H1 (cell line): Measurements from ENCODE around the gene PLCB4. TPM values are rescaled to one million over a fixed set of nuclear protein-coding genes. Genes with fewer than 3 reads are reported as not detected.

Source experiments
- CTCF ChIA-PET: fragments of 300-600 bp; sonication (Branson Sonifier 250); formaldehyde crosslinking; loops from one replicate; lab custom pipeline; 2021; ENCODE audit not compliant: partially characterized antibody; lab: Charles Lee
- POLR2A ChIA-PET: fragments of 300-600 bp; sonication (Branson Sonifier 250); formaldehyde crosslinking; loops from one replicate; lab custom pipeline; 2021; ENCODE audit warnings: inconsistent platforms; ENCODE audit not compliant: partially characterized antibody; lab: Charles Lee
- DNase-seq, 2 experiments: peaks; one replicate each; pipeline versions ENCODE4 v3.0.0 to v3.0.0-alpha.2; 2010 to 2022; ENCODE audit warnings: low spot score in 2 of 2, low read depth in 1 of 2, mixed read lengths in 1 of 2
- FAIRE-seq: peaks from 2 replicates; lab custom pipeline; 2011; peaks lifted over from hg19 to GRCh38; lab: Jason Lieb, UNC
- H2AFZ ChIP-seq: 2 replicates; pipeline ENCODE4 v1.8.1; 2012; ENCODE audit warnings: low read length, inconsistent platforms
- H2AK5ac ChIP-seq: 2 replicates; pipeline ENCODE4 v1.6.1; 2013; ENCODE audit warnings: low read depth, low read length
- H2BK120ac ChIP-seq: replicated peaks from 2 replicates; pipeline ENCODE3; 2013; ENCODE audit warnings: low read depth, low read length, inconsistent platforms
- H2BK12ac ChIP-seq: 2 replicates; pipeline ENCODE4 v1.6.1; 2013; ENCODE audit warnings: low read depth, low read length
- H2BK15ac ChIP-seq: 2 replicates; pipeline ENCODE4 v1.6.1; 2013; ENCODE audit warnings: low read length
- H2BK20ac ChIP-seq: 2 replicates; pipeline ENCODE4 v1.6.1; 2013; ENCODE audit warnings: low read length
- H2BK5ac ChIP-seq: 2 replicates; pipeline ENCODE4 v1.6.1; 2013; ENCODE audit warnings: low read depth, low read length
- H3K14ac ChIP-seq: 2 replicates; pipeline ENCODE4 v1.6.1; 2013; ENCODE audit warnings: inconsistent platforms; ENCODE audit not compliant: insufficient read length
- H3K18ac ChIP-seq: 2 replicates; pipeline ENCODE4 v1.6.1; 2013; ENCODE audit warnings: low read length; ENCODE audit errors: extremely low read depth
- H3K23ac ChIP-seq: 2 replicates; pipeline ENCODE4 v1.6.1; 2013; ENCODE audit warnings: inconsistent platforms; ENCODE audit not compliant: insufficient read length
- H3K23me2 ChIP-seq: 2 replicates; pipeline ENCODE4 v1.6.1; 2013; ENCODE audit warnings: low read depth, low read length
- H3K27ac ChIP-seq: 2 replicates; pipeline ENCODE4 v1.6.1; 2011; ENCODE audit warnings: low read depth, low read length, inconsistent platforms
- H3K27me3 ChIP-seq, 4 experiments: replicated peaks in 1 of 4; 1 replicate in 1 of 4; 2 replicates in 3 of 4; pipeline versions ENCODE4 v1.6.1 to v1.8.1; 2011 to 2013; ENCODE audit warnings: low read length in 3 of 4, mild to moderate bottlenecking in 3 of 4, inconsistent platforms in 2 of 4, mixed read lengths in 2 of 4, moderate library complexity in 1 of 4; ENCODE audit not compliant: control insufficient read depth in 3 of 4, insufficient read depth in 3 of 4; ENCODE audit errors: extremely low read depth in 1 of 4
- H3K36me3 ChIP-seq, 4 experiments: 2 replicates each; pipeline versions ENCODE4 v1.6.1 to v1.8.1; 2011 to 2013; ENCODE audit warnings: mild to moderate bottlenecking in 4 of 4, low read length in 3 of 4, moderate library complexity in 2 of 4, control low read depth in 1 of 4, inconsistent platforms in 1 of 4; ENCODE audit not compliant: insufficient read depth in 4 of 4, control insufficient read depth in 2 of 4
- H3K4ac ChIP-seq: replicated peaks from 2 replicates; pipeline ENCODE3; 2013; ENCODE audit warnings: low read length, low read depth, mixed read lengths, inconsistent platforms; ENCODE audit not compliant: insufficient read length
- H3K4me1 ChIP-seq, 4 experiments: replicated peaks in 1 of 4; 1 replicate in 1 of 4; 2 replicates in 3 of 4; pipeline versions ENCODE4 v1.6.1 to v1.8.1; 2011 to 2013; ENCODE audit warnings: low read length in 3 of 4, inconsistent platforms in 2 of 4, mixed read lengths in 1 of 4; ENCODE audit not compliant: insufficient read depth in 4 of 4, control insufficient read depth in 3 of 4
- H3K4me2 ChIP-seq, 2 experiments: 2 replicates each; pipeline versions ENCODE4 v1.6.1 to v1.8.1; 2011 to 2013; ENCODE audit warnings: low read depth in 2 of 2, low read length in 2 of 2, control low read depth in 1 of 2, inconsistent platforms in 1 of 2, mild to moderate bottlenecking in 1 of 2; ENCODE audit not compliant: insufficient read depth in 1 of 2
- H3K4me3 ChIP-seq, 4 experiments: fragments of 200-600, 300-600 bp in 1 of 4; sonication (generic), shearing (Covaris generic), sonication (Bioruptor Twin) in 1 of 4; 2 replicates each; pipeline versions ENCODE4 v1.5.1 to v1.8.1; 2011 to 2016; ENCODE audit warnings: low read length in 4 of 4, low read depth in 3 of 4, control low read depth in 2 of 4, inconsistent platforms in 2 of 4, mild to moderate bottlenecking in 2 of 4, mixed read lengths in 1 of 4, moderate library complexity in 1 of 4; ENCODE audit not compliant: insufficient read depth in 2 of 4; ENCODE audit errors: extremely low read depth in 1 of 4
- H3K56ac ChIP-seq: replicated peaks from 2 replicates; pipeline ENCODE3; 2013; ENCODE audit warnings: low read depth, mild to moderate bottlenecking, mixed read lengths, low read length, inconsistent platforms; ENCODE audit not compliant: insufficient read length
- H3K79me1 ChIP-seq: 2 replicates; pipeline ENCODE4 v1.6.1; 2013; ENCODE audit warnings: low read depth, low read length, control low read depth
- H3K79me2 ChIP-seq, 2 experiments: 2 replicates each; pipeline versions ENCODE4 v1.6.1 to v1.8.1; 2012 to 2013; ENCODE audit warnings: low read length in 2 of 2, mild to moderate bottlenecking in 2 of 2, inconsistent platforms in 1 of 2; ENCODE audit not compliant: insufficient read depth in 2 of 2, control insufficient read depth in 1 of 2
- H3K9ac ChIP-seq, 4 experiments: replicated peaks in 1 of 4; 1 replicate in 1 of 4; 2 replicates in 3 of 4; pipeline versions ENCODE4 v1.6.1 to v1.8.1; 2011 to 2013; ENCODE audit warnings: low read depth in 3 of 4, low read length in 3 of 4, control low read depth in 2 of 4, mild to moderate bottlenecking in 2 of 4, moderate library complexity in 2 of 4, inconsistent platforms in 1 of 4; ENCODE audit errors: extremely low read depth in 1 of 4
- H3K9me3 ChIP-seq, 2 experiments: 2 replicates each; pipeline versions ENCODE4 v1.6.1 to v1.8.1; 2012 to 2013; ENCODE audit warnings: mild to moderate bottlenecking in 2 of 2, moderate library complexity in 2 of 2, control low read depth in 1 of 2, inconsistent platforms in 1 of 2, low read depth in 1 of 2, low read length in 1 of 2, mixed read lengths in 1 of 2; ENCODE audit not compliant: insufficient read depth in 2 of 2
- H4K20me1 ChIP-seq, 2 experiments: replicated peaks in 1 of 2; 2 replicates each; pipeline versions ENCODE3 to v1.8.1; 2011 to 2013; ENCODE audit warnings: inconsistent platforms in 2 of 2, low read length in 2 of 2, mild to moderate bottlenecking in 1 of 2; ENCODE audit not compliant: insufficient read depth in 2 of 2, control insufficient read depth in 1 of 2
- H4K5ac ChIP-seq: 2 replicates; pipeline ENCODE4 v1.6.1; 2013; ENCODE audit warnings: low read length, low read depth, mixed read lengths, inconsistent platforms; ENCODE audit not compliant: insufficient read length
- H4K8ac ChIP-seq: 2 replicates; pipeline ENCODE4 v1.8.0; 2013; ENCODE audit warnings: mild to moderate bottlenecking, moderate library complexity, low read length, inconsistent platforms; ENCODE audit not compliant: insufficient read depth; ENCODE audit errors: extremely low read depth
- H4K91ac ChIP-seq: replicated peaks from 2 replicates; pipeline ENCODE3; 2013; ENCODE audit warnings: low read length, mixed read lengths, inconsistent platforms; ENCODE audit not compliant: insufficient read length
- ASH2L ChIP-seq: fragments of 200-600, 300-600 bp; sonication (generic); IDR thresholded peaks from one replicate; pipeline ENCODE4 v1.7.1; 2017; ENCODE audit warnings: low read length
- EP300 ChIP-seq, 2 experiments: IDR thresholded peaks; 1 replicate in 1 of 2; 2 replicates in 1 of 2; pipeline ENCODE4 v1.6.1; 2011 to 2012; ENCODE audit warnings: low read depth in 2 of 2, low read length in 2 of 2, mild to moderate bottlenecking in 2 of 2, borderline replicate concordance in 1 of 2, inconsistent platforms in 1 of 2, moderate library complexity in 1 of 2
- GABPA ChIP-seq: IDR thresholded peaks from 2 replicates; pipeline ENCODE4 v1.6.1; 2011; ENCODE audit warnings: mild to moderate bottlenecking, low read length, moderate library complexity, borderline replicate concordance; ENCODE audit not compliant: insufficient read depth
- KDM1A ChIP-seq: fragments of 200-600, 300-600 bp; sonication (generic); IDR thresholded peaks from 2 replicates; pipeline ENCODE4 v1.7.1; 2016; ENCODE audit warnings: mild to moderate bottlenecking, low read length, borderline replicate concordance
- POLR2AphosphoS5 ChIP-seq: IDR thresholded peaks from 2 replicates; pipeline ENCODE4 v1.6.1; 2011; ENCODE audit warnings: low read depth, low read length
- whole genome bisulfite sequencing, 2 experiments: shearing (Covaris generic) in 1 of 2; methylation state at CpG; one replicate each; pipeline versions ENCODE4 v1.1.6 to v1.1.7; 2013 to 2015; ENCODE audit warnings: low lambda C conversion rate in 2 of 2, mixed read lengths in 2 of 2, inconsistent platforms in 1 of 2, low coverage in 1 of 2, missing lambda C conversion rate in 1 of 2; ENCODE audit not compliant: insufficient replicate concordance in 2 of 2, insufficient coverage in 1 of 2, insufficient read length in 1 of 2; ENCODE audit errors: extremely low coverage in 1 of 2, missing lambda C conversion rate in 1 of 2; 5-methylcytosine and 5-hydroxymethylcytosine counted together
- polyA plus RNA-seq, 7 experiments: library from polyadenylated mRNA; depleted of rRNA in 3 of 7; stranded (reverse) in 5 of 7; unstranded in 2 of 7; fragments of >200 nt in 5 of 7; fragments of 200-250 nt in 2 of 7; gene quantifications; 1 replicate in 5 of 7; 2 replicates in 1 of 7; 4 replicates in 1 of 7; pipeline versions ENCODE4 v1.2.1 to v1.2.3, GENCODE V29; 2011 to 2013; ENCODE audit warnings: missing spikeins in 2 of 7, mixed read lengths in 2 of 7
- total RNA-seq: library from RNA; stranded (reverse); fragmentation: NEBNext Ultra II Directional; extraction: Animal tissue kit (Norgen Biotek cat#: 25700); gene quantifications from 2 replicates; pipeline ENCODE4 v1.2.1, GENCODE V29; 2021
- TF ChIP-seq, protein P1 (sequence below): IDR thresholded peaks from 2 replicates; pipeline ENCODE4 v1.6.1; 2011; ENCODE audit warnings: low read length, improper control_type of control experiment

PLCB4 gene
- total and polyA plus RNA-seq, 2 of the 8 experiments (the other 6 are each of a cell fraction or from before 2014, with no cell fraction given), result 3.2 to 14.1 TPM

DNA sequence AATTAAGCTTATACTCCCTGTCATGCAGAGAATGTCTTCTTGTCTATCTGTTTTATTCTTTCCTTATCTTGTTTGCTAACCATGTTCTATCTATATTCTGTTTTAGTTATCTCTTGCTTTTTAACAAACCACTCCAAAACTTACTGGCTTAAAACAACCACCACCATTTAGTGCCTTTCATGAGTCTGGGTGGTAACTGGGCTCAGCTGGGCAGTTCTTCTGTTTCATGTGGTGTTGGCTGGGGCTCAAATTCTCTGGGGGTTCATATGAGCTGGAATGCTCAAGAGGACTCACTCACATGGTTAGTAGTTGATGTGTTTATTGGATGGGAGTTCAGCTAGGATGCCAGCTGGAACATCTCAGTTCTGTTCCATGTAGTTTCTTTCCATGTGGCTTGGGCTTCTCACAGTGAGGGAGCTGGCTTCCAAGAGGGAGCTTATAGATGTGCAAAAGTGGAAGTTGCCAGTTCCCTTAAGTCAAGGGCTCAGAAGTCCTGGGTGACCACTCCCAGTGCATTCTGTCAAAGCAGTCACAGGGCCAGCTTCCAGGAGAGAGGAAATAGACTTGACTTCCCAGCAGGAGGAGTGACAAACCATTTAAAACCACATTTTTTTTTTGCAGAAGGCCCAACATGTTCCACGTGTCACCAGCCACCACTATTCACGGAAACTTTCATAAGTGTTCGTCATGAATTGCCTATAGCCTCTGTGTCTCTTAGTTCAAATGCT lies 70.4 kb downstream of the PLCB4 start:
- no peaks in the 10 kb centered on the region for H3K79me2 ChIP-seq
- H2BK120ac ChIP-seq, result no peak overlapping the region
- H4K8ac ChIP-seq, result no peak overlapping the region
- no peak overlapping the region for H4K91ac ChIP-seq
- H3K9ac ChIP-seq, result no peak overlapping the region
- H3K4me1 ChIP-seq, result peaks cover 0 to 3% (median 0%) of the 10 kb centered on the region in 4 experiments; a peak in 1 of 7 replicates
- H2BK12ac ChIP-seq, result no peak overlapping the region
- no peaks in the 10 kb centered on the region for H4K20me1 ChIP-seq
- no peak overlapping the region for H3K18ac ChIP-seq
- WGBS, 2 experiments, result 92% methylated on average over 3 of the region's 3 CpGs; no CpG with 5 or more reads in 1 of the 2 experiments
- no peak overlapping the region for H4K5ac ChIP-seq
- no peak overlapping the region for H2AFZ ChIP-seq
- no peak overlapping the region for H3K56ac ChIP-seq
- FAIRE-seq, result no peak
- no peak overlapping the region for H2BK5ac ChIP-seq
- no peak overlapping the region for H2AK5ac ChIP-seq
- H2BK20ac ChIP-seq, result no peak overlapping the region
- no peak for TF ChIP-seq GABPA
- TF ChIP-seq ASH2L, result no peak
- TF ChIP-seq EP300 (IDR thresholded peaks at IDR 0.05; ENCODE audit: borderline replicate concordance in 1 of 2, low read depth in 2 of 2, low read length in 2 of 2), result no peak
- no peak for TF ChIP-seq KDM1A
- no peak for TF ChIP-seq POLR2AphosphoS5
- TF ChIP-seq, protein P1, sequence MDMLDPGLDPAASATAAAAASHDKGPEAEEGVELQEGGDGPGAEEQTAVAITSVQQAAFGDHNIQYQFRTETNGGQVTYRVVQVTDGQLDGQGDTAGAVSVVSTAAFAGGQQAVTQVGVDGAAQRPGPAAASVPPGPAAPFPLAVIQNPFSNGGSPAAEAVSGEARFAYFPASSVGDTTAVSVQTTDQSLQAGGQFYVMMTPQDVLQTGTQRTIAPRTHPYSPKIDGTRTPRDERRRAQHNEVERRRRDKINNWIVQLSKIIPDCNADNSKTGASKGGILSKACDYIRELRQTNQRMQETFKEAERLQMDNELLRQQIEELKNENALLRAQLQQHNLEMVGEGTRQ, result no peak
- H3K4ac ChIP-seq, result no peak overlapping the region
- H3K27me3 ChIP-seq, result no peaks in the 10 kb centered on the region
- H3K79me1 ChIP-seq, result no peaks in the 10 kb centered on the region
- H2BK15ac ChIP-seq, result no peak overlapping the region
- no peak overlapping the region for H3K23ac ChIP-seq
- H3K23me2 ChIP-seq, result no peaks in the 10 kb centered on the region
- H3K36me3 ChIP-seq, result no peaks in the 10 kb centered on the region
- CTCF ChIA-PET, result interaction anchor here (0.8 to 1.6 kb wide), 4 partner anchors 10 to 136 kb away, joined by 3 to 4 read pairs (median 3); no protein-coding TSS in a partner anchor
- no peak overlapping the region for H3K14ac ChIP-seq
- DNase-seq, result no peak
- H3K4me2 ChIP-seq, result no peak overlapping the region
- no peak overlapping the region for H3K27ac ChIP-seq
- POLR2A ChIA-PET, result interaction anchor here (1.3 kb wide), 1 partner anchor 10 kb away, joined by 3 read pairs; no protein-coding TSS in a partner anchor
- no peak overlapping the region for H3K4me3 ChIP-seq
- no peaks in the 10 kb centered on the region for H3K9me3 ChIP-seq
